Epithelial cell of prostate (primary cell): ENCODE results near the gene EYA4.

ENCODE experiments used
- DNase-seq: peaks from one replicate; pipeline ENCODE4 v3.0.0-alpha.2; 2011; ENCODE audit warnings: low read depth, low spot score
- H3K27ac ChIP-seq: fragments of 450-650 bp; 2 replicates; pipeline ENCODE4 v1.5.1; 2017; ENCODE audit warnings: mild to moderate bottlenecking

Gene EYA4

GRCh38 chr6:133241086-133241900, at the start of gene EYA4:
EYA4 (plus strand) TSS chr6:133241357; CDS start chr6:133274781, 33,424 bp downstream.
- no peak for DNase-seq
- H3K27ac ChIP-seq, result no peak within 1 kb of the TSS

- no peak for DNase-seq
- H3K27ac ChIP-seq, result no peak overlapping the region
Observed at GRCh38 chr6:133193396-133193795, 47.8 kb upstream of the EYA4 start.

GRCh38 chr6:133198725-133199124, 42.4 kb upstream of the EYA4 start:
- H3K27ac ChIP-seq, result no peak overlapping the region
- DNase-seq, result peak; percentile 66

- no peak overlapping the region for H3K27ac ChIP-seq
- DNase-seq, result no peak
Observed at GRCh38 chr6:133201231-133201630, 39.9 kb upstream of the EYA4 start.

- H3K27ac ChIP-seq, result no peak overlapping the region
- DNase-seq, result no peak
Observed at GRCh38 chr6:133202610-133203343, 38.4 kb upstream of the EYA4 start.

- no peak for DNase-seq
- H3K27ac ChIP-seq, result no peak overlapping the region
Observed at GRCh38 chr6:133203344-133203697, 37.8 kb upstream of the EYA4 start.

GRCh38 chr6:133205304-133205703, 35.9 kb upstream of the EYA4 start:
- no peak overlapping the region for H3K27ac ChIP-seq
- DNase-seq, result no peak

GRCh38 chr6:133206942-133207341, 34.2 kb upstream of the EYA4 start:
- H3K27ac ChIP-seq, result no peak overlapping the region
- no peak for DNase-seq

- no peak for DNase-seq
- H3K27ac ChIP-seq, result no peak overlapping the region
Observed at GRCh38 chr6:133207754-133208153, 33.4 kb upstream of the EYA4 start.

- H3K27ac ChIP-seq, result no peak overlapping the region
- no peak for DNase-seq
Observed at GRCh38 chr6:133208183-133208755, 32.9 kb upstream of the EYA4 start.

- H3K27ac ChIP-seq, result no peak overlapping the region
- no peak for DNase-seq
Observed at GRCh38 chr6:133214267-133214666, 26.9 kb upstream of the EYA4 start.

- peak; percentile 10 for DNase-seq
- H3K27ac ChIP-seq, result no peak overlapping the region
Observed at GRCh38 chr6:133218852-133219251, 22.3 kb upstream of the EYA4 start.

- no peak overlapping the region for H3K27ac ChIP-seq
- no peak for DNase-seq
Observed at GRCh38 chr6:133223452-133224029, 17.6 kb upstream of the EYA4 start.

- H3K27ac ChIP-seq, result no peak overlapping the region
- DNase-seq, result no peak
Observed at GRCh38 chr6:133225560-133225959, 15.6 kb upstream of the EYA4 start.

GRCh38 chr6:133227344-133227743, 13.8 kb upstream of the EYA4 start:
- H3K27ac ChIP-seq, result no peak overlapping the region
- DNase-seq, result no peak

- H3K27ac ChIP-seq, result no peak overlapping the region
- no peak for DNase-seq
Observed at GRCh38 chr6:133230052-133230451, 11.1 kb upstream of the EYA4 start.

- no peak for DNase-seq
- H3K27ac ChIP-seq, result no peak overlapping the region
Observed at GRCh38 chr6:133235221-133235620, 5.9 kb upstream of the EYA4 start.

GRCh38 chr6:133236932-133237331, 4.2 kb upstream of the EYA4 start:
- no peak for DNase-seq
- no peak overlapping the region for H3K27ac ChIP-seq

GRCh38 chr6:133240511-133241085, 559 bp upstream of the EYA4 start:
- no peak for DNase-seq
- H3K27ac ChIP-seq, result no peak overlapping the region

GRCh38 chr6:133241901-133242636, 912 bp downstream of the EYA4 start:
- H3K27ac ChIP-seq, result no peak overlapping the region
- no peak for DNase-seq
